T-cell (primary cell): ENCODE measurements around the gene NRM. TPM values are rescaled to one million over a fixed set of nuclear protein-coding genes. Genes with fewer than 3 reads are reported as not detected.

Experiments used
- ATAC-seq, 4 experiments: fragments of 200-7000 bp in 3 of 4; fragments of 150-1000 bp in 1 of 4; cut with Tn5 transposase; replicated peaks in 1 of 4; 1 replicate in 3 of 4; 2 replicates in 1 of 4; pipeline ENCODE4 v1.10.0; 2021; ENCODE audit warnings: moderate library complexity in 3 of 4, mild to moderate bottlenecking in 2 of 4, moderate number of reproducible peaks in 1 of 4
- CTCF ChIA-PET, 2 donors: fragments of 300-600 bp; sonication (Branson Sonifier 250); formaldehyde crosslinking; loops; one replicate each; lab custom pipeline; 2022; ENCODE audit warnings: antibody characterized with exemption in 2 of 2; lab: Charles Lee
- POLR2A ChIA-PET, 2 donors: fragments of 300-600 bp; sonication (Branson Sonifier 250); formaldehyde crosslinking; loops; one replicate each; lab custom pipeline; 2022; ENCODE audit warnings: antibody characterized with exemption in 2 of 2; lab: Charles Lee
- DNase-seq, 35 experiments: peaks; one replicate each; pipeline versions ENCODE4 v3.0.0 to v3.0.0-alpha.2; 2013 to 2023
- H3K27ac ChIP-seq: one replicate; pipeline ENCODE4 v1.5.1; 2013; ENCODE audit warnings: low read length
- H3K27me3 ChIP-seq, 2 experiments: replicated peaks in 1 of 2; 1 replicate in 1 of 2; 2 replicates in 1 of 2; pipeline versions ENCODE4 v1.6.1 to v1.7.0; 2013; ENCODE audit warnings: low read length in 1 of 2, mixed read lengths in 1 of 2; ENCODE audit not compliant: control insufficient read depth in 2 of 2, insufficient read depth in 2 of 2; ENCODE audit errors: extremely low read depth in 1 of 2
- H3K36me3 ChIP-seq, 2 donors: 1 replicate in 1 of 2; 2 replicates in 1 of 2; pipeline versions ENCODE4 v1.6.1 to v1.7.0; 2013; ENCODE audit warnings: low read length in 1 of 2; ENCODE audit not compliant: control insufficient read depth in 2 of 2, insufficient read depth in 1 of 2; ENCODE audit errors: extremely low read depth in 1 of 2
- H3K4me1 ChIP-seq, 2 experiments: 1 replicate in 1 of 2; 2 replicates in 1 of 2; pipeline versions ENCODE4 v1.6.1 to v1.7.0; 2013; ENCODE audit warnings: low read length in 2 of 2, mixed read lengths in 1 of 2; ENCODE audit not compliant: insufficient read depth in 2 of 2, control insufficient read depth in 1 of 2; ENCODE audit errors: extremely low read depth in 1 of 2
- H3K4me3 ChIP-seq, 2 donors: 1 replicate in 1 of 2; 2 replicates in 1 of 2; pipeline versions ENCODE4 v1.5.1 to v1.7.0; 2013; ENCODE audit warnings: mild to moderate bottlenecking in 2 of 2, low read length in 1 of 2, moderate library complexity in 1 of 2; ENCODE audit not compliant: control insufficient read depth in 1 of 2; ENCODE audit errors: extremely low read depth in 1 of 2
- H3K9me3 ChIP-seq: 2 replicates; pipeline ENCODE4 v1.7.0; 2013
- H3K27ac Mint-ChIP-seq, 2 donors: one replicate each; pipeline ENCODE4 v1.8.0; 2020 to 2021; ENCODE audit warnings: mild to moderate bottlenecking in 2 of 2, mixed read lengths in 2 of 2
- H3K27me3 Mint-ChIP-seq, 2 donors: one replicate each; pipeline ENCODE4 v1.8.0; 2021 to 2022; ENCODE audit warnings: mixed read lengths in 2 of 2
- H3K36me3 Mint-ChIP-seq: one replicate; pipeline ENCODE4 v1.8.0; 2021; ENCODE audit warnings: mixed read lengths
- H3K4me1 Mint-ChIP-seq, 3 donors: one replicate each; pipeline ENCODE4 v1.8.0; 2020 to 2022; ENCODE audit warnings: mixed read lengths in 3 of 3, mild to moderate bottlenecking in 1 of 3
- H3K4me3 Mint-ChIP-seq, 3 donors: one replicate each; pipeline ENCODE4 v1.8.0; 2020 to 2022; ENCODE audit warnings: mild to moderate bottlenecking in 3 of 3, mixed read lengths in 3 of 3, moderate library complexity in 3 of 3
- H3K9me3 Mint-ChIP-seq, 3 donors: one replicate each; pipeline ENCODE4 v1.8.0; 2020 to 2022; ENCODE audit warnings: mixed read lengths in 3 of 3
- WGBS: methylation state at CpG from one replicate; pipeline ENCODE4 v1.1.5; 2013; ENCODE audit warnings: missing lambda C conversion rate; ENCODE audit not compliant: insufficient coverage; 5-methylcytosine and 5-hydroxymethylcytosine counted together
- total RNA-seq, 35 experiments: library from RNA in 6 of 35; stranded (reverse) in 6 of 35; fragments of 120-200 nt in 1 of 35; gene quantifications; one replicate each; pipeline versions ENCODE4 v1.2.1 to v1.2.4 and lab custom pipeline; 2013 to 2026

The NRM gene
- total RNA-seq, 5 donors from 2014 or later (not counting 1 experiment from before 2014, with no cell fraction given): 4.2 to 6.9 (median 5.5) TPM

- DNase-seq (peak; percentile 23 to 81 (median 58)), ATAC-seq (peak; percentile 74 to 83 (median 77))
- peaks cover 25 to 33% (median 25%) of the 10 kb centered on the region in 3 donors for H3K4me1 Mint-ChIP-seq
- no peaks in the 10 kb centered on the region for H3K9me3 Mint-ChIP-seq
- under 1% methylated on average over 61 of the region's 78 CpGs for WGBS
- peak overlapping the region; percentile 81 to 89 (median 85) for H3K4me3 Mint-ChIP-seq
- H3K36me3 Mint-ChIP-seq: peaks cover 13% of the 10 kb centered on the region
- Histone ChIP-seq H3K4me1 (peaks cover 10 to 28% of the 10 kb centered on the region in 2 experiments), H3K9me3 (no peaks in the 10 kb centered on the region), H3K27ac (peak overlapping the region; percentile 84), H3K4me3 (peak overlapping the region; percentile 78 to 94), H3K36me3 (peaks cover 6 to 19% of the 10 kb centered on the region in 2 donors), H3K27me3 (no peaks in the 10 kb centered on the region)
- POLR2A ChIA-PET: interaction anchor here in 1 of 2 donors (0.7 kb wide), 1 partner anchor 1035 kb away, joined by 3 read pairs; no protein-coding TSS in a partner anchor
- CTCF ChIA-PET: no interaction called here
- H3K27ac Mint-ChIP-seq: peak overlapping the region; percentile 89 to 91
- H3K27me3 Mint-ChIP-seq: no peaks in the 10 kb centered on the region
Observed at GRCh38 chr6:30647242-30648116, 43.3 kb downstream of the NRM start.

- ChIA-PET CTCF (interaction anchor here in 1 of 2 donors (0.5 to 0.9 kb wide), 3 partner anchors 17 to 135 kb away, joined by 3 to 4 read pairs (median 3); no protein-coding TSS in a partner anchor), POLR2A (interaction anchor here in 1 of 2 donors (0.6 kb wide), 2 partner anchors 20 to 44 kb away, joined by 3 to 5 read pairs; no protein-coding TSS in a partner anchor)
- Mint-ChIP-seq H3K27ac (peak within 1 kb of the TSS; percentile 89 to 91), H3K36me3 (peaks cover 8% of the 10 kb centered on the region), H3K9me3 (no peaks in the 10 kb centered on the region), H3K27me3 (no peaks in the 10 kb centered on the region), H3K4me1 (peaks cover 25 to 33% (median 28%) of the 10 kb centered on the region in 3 donors), H3K4me3 (peak within 1 kb of the TSS; percentile 81 to 89 (median 85))
- no peaks in the 10 kb centered on the region for H3K27me3 ChIP-seq
- ATAC-seq (peak; percentile 81 to 86 (median 83)), DNase-seq (peak; percentile 80 to 97 (median 92))
- peak within 1 kb of the TSS; percentile 84 for H3K27ac ChIP-seq
- H3K36me3 ChIP-seq: peaks cover 6 to 13% of the 10 kb centered on the region in 2 donors
- H3K9me3 ChIP-seq: no peaks in the 10 kb centered on the region
- peaks cover 11 to 33% of the 10 kb centered on the region in 2 experiments for H3K4me1 ChIP-seq
- 20% methylated on average over 26 of the region's 37 CpGs for WGBS
- H3K4me3 ChIP-seq: peak within 1 kb of the TSS; percentile 78 to 94
Observed at GRCh38 chr6:30646450-30647241, 44.1 kb downstream of the NRM start, which contains the start of gene C6orf136. TSS of gene C6orf136 (plus strand) at chr6:30647133. CDS start at chr6:30647232, 99 bp downstream.

- 90% methylated on average over 1 of the region's 1 CpG for WGBS
- no peak overlapping the region for H3K27ac ChIP-seq
Observed at GRCh38 chr6:30645989-30646388, 44.8 kb downstream of the NRM start.

GRCh38 chr6:30644769-30645168, 46.0 kb downstream of the NRM start:
- H3K4me3 Mint-ChIP-seq: no peak overlapping the region
- POLR2A ChIA-PET: no interaction called here
- H3K36me3 Mint-ChIP-seq: peaks cover 3% of the 10 kb centered on the region
- peak overlapping the region in 1 of 2 donors; percentile 34 for H3K27ac Mint-ChIP-seq
- no peak overlapping the region for H3K4me3 ChIP-seq
- no peak overlapping the region for H3K27ac ChIP-seq
- peaks cover 0 to 11% of the 10 kb centered on the region in 2 donors for H3K36me3 ChIP-seq
- H3K9me3 Mint-ChIP-seq: no peaks in the 10 kb centered on the region
- H3K4me1 Mint-ChIP-seq: peaks cover 38 to 42% (median 42%) of the 10 kb centered on the region in 3 donors
- 90% methylated on average over 5 of the region's 5 CpGs for WGBS
- no peaks in the 10 kb centered on the region for H3K9me3 ChIP-seq
- ATAC-seq (no peak), DNase-seq (no peak)
- H3K27me3 ChIP-seq: no peaks in the 10 kb centered on the region
- no peaks in the 10 kb centered on the region for H3K27me3 Mint-ChIP-seq
- CTCF ChIA-PET: interaction anchor here in 1 of 2 donors (0.6 kb wide), 2 partner anchors 46 to 162 kb away, joined by 3 to 4 read pairs; no protein-coding TSS in a partner anchor
- peaks cover 21 to 46% of the 10 kb centered on the region in 2 experiments for H3K4me1 ChIP-seq

More at GRCh38 chr6:30645989-30646388, 44.8 kb downstream of the NRM start:
- Histone ChIP-seq H3K36me3 (peaks cover 1 to 8% of the 10 kb centered on the region in 2 donors), H3K4me3 (no peak overlapping the region), H3K9me3 (no peaks in the 10 kb centered on the region), H3K4me1 (peaks cover 16 to 39% of the 10 kb centered on the region in 2 experiments), H3K27me3 (no peaks in the 10 kb centered on the region)
- ChIA-PET CTCF (interaction anchor here in 1 of 2 donors (0.9 kb wide), 1 partner anchor 134 kb away, joined by 3 read pairs; no protein-coding TSS in a partner anchor), POLR2A (no interaction called here)
- DNase-seq (no peak), ATAC-seq (no peak)
- Mint-ChIP-seq H3K9me3 (no peaks in the 10 kb centered on the region), H3K4me1 (peaks cover 29 to 36% (median 33%) of the 10 kb centered on the region in 3 donors), H3K36me3 (peaks cover 5% of the 10 kb centered on the region), H3K4me3 (peak overlapping the region; percentile 81 to 89 (median 85)), H3K27me3 (no peaks in the 10 kb centered on the region), H3K27ac (peak overlapping the region; percentile 89 to 91)

GRCh38 chr6:30643656-30644055, 47.1 kb downstream of the NRM start:
- POLR2A ChIA-PET: interaction anchor here in 1 of 2 donors (0.5 kb wide), 1 partner anchor 1039 kb away, joined by 7 read pairs; no protein-coding TSS in a partner anchor
- Histone ChIP-seq H3K27ac (no peak overlapping the region), H3K9me3 (no peaks in the 10 kb centered on the region), H3K4me3 (no peak overlapping the region), H3K27me3 (no peaks in the 10 kb centered on the region), H3K36me3 (peaks cover 0 to 11% of the 10 kb centered on the region in 2 donors), H3K4me1 (peaks cover 21 to 42% of the 10 kb centered on the region in 2 experiments)
- no CpG with 5 or more reads among the region's 2 CpGs for WGBS
- CTCF ChIA-PET: interaction anchor here in 1 of 2 donors (0.6 kb wide), 1 partner anchor 187 kb away, joined by 4 read pairs; no protein-coding TSS in a partner anchor
- Mint-ChIP-seq H3K4me3 (no peak overlapping the region), H3K27ac (peak overlapping the region in 1 of 2 donors; percentile 34), H3K27me3 (no peaks in the 10 kb centered on the region), H3K36me3 (peaks cover 3% of the 10 kb centered on the region), H3K9me3 (no peaks in the 10 kb centered on the region), H3K4me1 (peaks cover 34 to 40% (median 38%) of the 10 kb centered on the region in 3 donors)
- DNase-seq (no peak), ATAC-seq (no peak)
